ENCODE data around the gene TBC1D24.

DNA sequence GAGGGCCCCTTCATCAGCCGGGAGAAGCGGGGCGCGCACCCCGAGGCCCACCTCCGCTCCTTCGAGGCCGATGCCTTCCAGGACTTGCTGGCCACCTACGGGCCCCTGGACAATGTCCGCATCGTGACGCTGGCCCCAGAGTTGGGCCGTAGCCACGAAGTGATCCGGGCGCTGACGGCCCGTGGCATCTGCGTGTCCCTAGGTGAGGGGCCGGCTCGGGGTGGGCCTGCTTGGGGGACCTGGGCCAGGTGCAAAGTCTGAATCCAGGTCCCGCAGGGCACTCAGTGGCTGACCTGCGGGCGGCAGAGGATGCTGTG is 52.8 kb downstream of the TBC1D24 start:
- TF ChIP-seq, protein P1, sequence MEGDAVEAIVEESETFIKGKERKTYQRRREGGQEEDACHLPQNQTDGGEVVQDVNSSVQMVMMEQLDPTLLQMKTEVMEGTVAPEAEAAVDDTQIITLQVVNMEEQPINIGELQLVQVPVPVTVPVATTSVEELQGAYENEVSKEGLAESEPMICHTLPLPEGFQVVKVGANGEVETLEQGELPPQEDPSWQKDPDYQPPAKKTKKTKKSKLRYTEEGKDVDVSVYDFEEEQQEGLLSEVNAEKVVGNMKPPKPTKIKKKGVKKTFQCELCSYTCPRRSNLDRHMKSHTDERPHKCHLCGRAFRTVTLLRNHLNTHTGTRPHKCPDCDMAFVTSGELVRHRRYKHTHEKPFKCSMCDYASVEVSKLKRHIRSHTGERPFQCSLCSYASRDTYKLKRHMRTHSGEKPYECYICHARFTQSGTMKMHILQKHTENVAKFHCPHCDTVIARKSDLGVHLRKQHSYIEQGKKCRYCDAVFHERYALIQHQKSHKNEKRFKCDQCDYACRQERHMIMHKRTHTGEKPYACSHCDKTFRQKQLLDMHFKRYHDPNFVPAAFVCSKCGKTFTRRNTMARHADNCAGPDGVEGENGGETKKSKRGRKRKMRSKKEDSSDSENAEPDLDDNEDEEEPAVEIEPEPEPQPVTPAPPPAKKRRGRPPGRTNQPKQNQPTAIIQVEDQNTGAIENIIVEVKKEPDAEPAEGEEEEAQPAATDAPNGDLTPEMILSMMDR (IDR thresholded peaks at IDR 0.05; ENCODE audit: insufficient read depth, low read length, poor library complexity, severe bottlenecking), result no peak
- no peak for TF ChIP-seq EZH2phosphoT487 (conservative IDR thresholded peaks at IDR 0.05; ENCODE audit: low read length)

All from SU-DHL-6 (cell line).